ES-I3 (cell line): ENCODE measurements around the gene LMLN.

ENCODE experiments used
- H3K36me3 ChIP-seq: 2 replicates; pipeline ENCODE4 v1.6.1; 2013; ENCODE audit warnings: mild to moderate bottlenecking, low read length, control low read depth, moderate library complexity; ENCODE audit not compliant: insufficient read depth
- H3K4me1 ChIP-seq: 2 replicates; pipeline ENCODE4 v1.6.1; 2013; ENCODE audit warnings: mild to moderate bottlenecking, control low read depth, low read length; ENCODE audit not compliant: insufficient read depth
- H3K9ac ChIP-seq: 2 replicates; pipeline ENCODE4 v1.6.1; 2013; ENCODE audit warnings: low read depth, mild to moderate bottlenecking, low read length, moderate library complexity
- H3K9me3 ChIP-seq: 2 replicates; pipeline ENCODE4 v1.6.1; 2013; ENCODE audit warnings: mild to moderate bottlenecking, low read length, moderate library complexity; ENCODE audit not compliant: control insufficient read depth, insufficient read depth

The LMLN gene

GRCh38 chr3:198093112-198093679 is 133.2 kb downstream of the LMLN start:
- H3K9me3 ChIP-seq: no peaks in the 10 kb centered on the region
- no peak overlapping the region for H3K9ac ChIP-seq
- H3K36me3 ChIP-seq: no peaks in the 10 kb centered on the region
- no peaks in the 10 kb centered on the region for H3K4me1 ChIP-seq
